ENCODE measurements around the gene TOR3A. TPM values are rescaled to one million over a fixed set of nuclear protein-coding genes. Genes with fewer than 3 reads are reported as not detected.

The TOR3A gene
- polyA plus RNA-seq, 1 of the 3 experiments (the other 2 are of a cell fraction): 29.9 TPM

- Histone ChIP-seq H3K36me3 (replicated peaks in 1 of 2; ENCODE audit: control insufficient read depth in 1 of 2, insufficient read depth in 2 of 2, low read length in 1 of 2) (peaks cover 7 to 9% of the 10 kb centered on the region in 2 experiments), H3F3A (replicated peaks; ENCODE audit: insufficient read depth) (peaks cover 46% of the 10 kb centered on the region), H3K9me3 (no peaks in the 10 kb centered on the region), H3K27me3 (ENCODE audit: insufficient read depth) (no peaks in the 10 kb centered on the region), H3K4me3 (ENCODE audit: low read depth in 2 of 2, low read length in 1 of 2) (peak overlapping the region; percentile 53 to 80; a peak in 3 of 4 replicates), H4K20me1 (ENCODE audit: insufficient read depth) (peaks cover 36% of the 10 kb centered on the region), H3K27ac (ENCODE audit: low read depth in 2 of 2, low read length in 1 of 2) (peak overlapping the region; percentile 92 to 100), H3K79me2 (ENCODE audit: insufficient read depth) (peaks cover 77% of the 10 kb centered on the region), H3K9ac (peak overlapping the region; percentile 97), H3K4me2 (peak overlapping the region; percentile 77), H2AFZ (ENCODE audit: low read depth) (no peak overlapping the region), H3K4me1 (ENCODE audit: control insufficient read depth in 1 of 2, insufficient read depth in 2 of 2, low read depth in 1 of 2, low read length in 1 of 2) (peaks cover 7 to 42% of the 10 kb centered on the region in 2 experiments; a peak in 3 of 4 replicates), H3K9me2 (no peaks in the 10 kb centered on the region)
- WGBS (ENCODE audit: low lambda C conversion rate): 31% methylated on average over 4 of the region's 4 CpGs
- POLR2A ChIA-PET: no interaction called here
- DNase-seq: no peak
- CTCF ChIA-PET: interaction anchor here (0.7 to 1.2 kb wide), 2 partner anchors 12 to 21 kb away, joined by 3 to 7 read pairs; no protein-coding TSS in a partner anchor
- TF ChIP-seq PBX3 (IDR thresholded peaks at IDR 0.05) (peak; percentile 70), JUND (IDR thresholded peaks at IDR 0.05) (peak; percentile 11; the same call in 1 of the 2 replicates), FOSL2 (IDR thresholded peaks at IDR 0.05; ENCODE audit: borderline replicate concordance, low read depth) (no peak; the same call in 1 of the 2 replicates), SIN3A (IDR thresholded peaks at IDR 0.05; ENCODE audit: borderline replicate concordance, low read depth, low read length) (peak; percentile 76; the same call in 1 of the 2 replicates), REST (IDR thresholded peaks at IDR 0.05; ENCODE audit: low read depth, low read length) (no peak), POLR2AphosphoS5 (IDR thresholded peaks at IDR 0.05; ENCODE audit: low read depth, low read length) (0 out of 2 replicates have a peak, but pooled peaks have one; percentile 32), EZH2phosphoT487 (IDR thresholded peaks at IDR 0.05; ENCODE audit: borderline replicate concordance, low read depth) (no peak)
These were observed 59.9 kb downstream of the TOR3A start for GRCh38 chr1:179141592-179142251.

- Histone ChIP-seq H3K9me2 (no peaks in the 10 kb centered on the region), H3K9me3 (no peaks in the 10 kb centered on the region), H3K9ac (peak overlapping the region; percentile 97), H3K36me3 (replicated peaks in 1 of 2; ENCODE audit: control insufficient read depth in 1 of 2, insufficient read depth in 2 of 2, low read length in 1 of 2) (peaks cover 7 to 12% of the 10 kb centered on the region in 2 experiments), H3K79me2 (ENCODE audit: insufficient read depth) (peaks cover 69% of the 10 kb centered on the region), H4K20me1 (ENCODE audit: insufficient read depth) (peaks cover 26% of the 10 kb centered on the region), H3K4me1 (ENCODE audit: control insufficient read depth in 1 of 2, insufficient read depth in 2 of 2, low read depth in 1 of 2, low read length in 1 of 2) (peaks cover 3 to 43% of the 10 kb centered on the region in 2 experiments; a peak in 3 of 4 replicates), H3F3A (replicated peaks; ENCODE audit: insufficient read depth) (peaks cover 50% of the 10 kb centered on the region), H3K4me2 (peak overlapping the region; percentile 77), H3K27me3 (ENCODE audit: insufficient read depth) (no peaks in the 10 kb centered on the region), H3K4me3 (ENCODE audit: low read depth in 2 of 2, low read length in 1 of 2) (peak overlapping the region; percentile 53 to 80; a peak in 3 of 4 replicates), H3K27ac (ENCODE audit: low read depth in 2 of 2, low read length in 1 of 2) (peak overlapping the region; percentile 92 to 100), H2AFZ (ENCODE audit: low read depth) (0 out of 2 replicates have a peak overlapping the region, but pooled peaks have one; percentile 15)
- DNase-seq: no peak
- 3% methylated on average over 2 of the region's 2 CpGs for WGBS (ENCODE audit: low lambda C conversion rate)
- POLR2A ChIA-PET: no interaction called here
- CTCF ChIA-PET: interaction anchor here (1.2 kb wide), 1 partner anchor 11 kb away, joined by 7 read pairs; no protein-coding TSS in a partner anchor
- TF ChIP-seq TAF1 (IDR thresholded peaks at IDR 0.05; ENCODE audit: borderline replicate concordance, low read depth, low read length): peak; percentile 92; the same call in 1 of the 2 replicates
- peak; percentile 59 for TF ChIP-seq PBX3 (IDR thresholded peaks at IDR 0.05)
- no peak for TF ChIP-seq SMC3 (IDR thresholded peaks at IDR 0.05; ENCODE audit: low read depth, low read length)
- TF ChIP-seq REST (IDR thresholded peaks at IDR 0.05; ENCODE audit: low read depth, low read length): 0 out of 2 replicates have a peak, but pooled peaks have one; percentile 47
- 0 out of 2 replicates have a peak, but pooled peaks have one; percentile 10 for TF ChIP-seq YY1 (IDR thresholded peaks at IDR 0.05; ENCODE audit: low read depth)
- peak; percentile 76 for TF ChIP-seq SIN3A (IDR thresholded peaks at IDR 0.05; ENCODE audit: borderline replicate concordance, low read depth, low read length)
- no peak for TF ChIP-seq GABPA (IDR thresholded peaks at IDR 0.05; ENCODE audit: low read depth)
- TF ChIP-seq USF1 (IDR thresholded peaks at IDR 0.05; ENCODE audit: borderline replicate concordance, low read depth): peak; percentile 42; the same call in 1 of the 2 replicates
- no peak for TF ChIP-seq RCOR1 (IDR thresholded peaks at IDR 0.05; ENCODE audit: low read length)
These were observed 61.0 kb downstream of the TOR3A start for GRCh38 chr1:179142889-179143299.
